Effector memory CD4-positive, alpha-beta T cell (primary cell): ENCODE measurements around the gene RIMKLA.

Source experiments
- DNase-seq, 3 donors: peaks; one replicate each; pipeline ENCODE4 v3.0.0-alpha.2; 2020
- H3K27ac ChIP-seq: 2 replicates; pipeline ENCODE4 v1.7.0; 2013; ENCODE audit warnings: mild to moderate bottlenecking, low read length, moderate library complexity; ENCODE audit not compliant: insufficient read depth, poor library complexity, severe bottlenecking
- H3K27me3 ChIP-seq: replicated peaks from 2 replicates; pipeline ENCODE4 v1.7.0; 2013; ENCODE audit warnings: mild to moderate bottlenecking, low read length; ENCODE audit not compliant: insufficient read depth, control insufficient read depth, poor library complexity, severe bottlenecking
- H3K36me3 ChIP-seq: 2 replicates; pipeline ENCODE4 v1.7.0; 2013; ENCODE audit warnings: mild to moderate bottlenecking, low read length, moderate library complexity; ENCODE audit not compliant: control insufficient read depth, insufficient read depth
- H3K4me1 ChIP-seq: 2 replicates; pipeline ENCODE4 v1.7.0; 2013; ENCODE audit warnings: low read length, mild to moderate bottlenecking; ENCODE audit not compliant: control insufficient read depth, insufficient read depth, poor library complexity, severe bottlenecking
- H3K4me3 ChIP-seq: 2 replicates; pipeline ENCODE4 v1.7.0; 2013; ENCODE audit warnings: low read length, low read depth, mild to moderate bottlenecking; ENCODE audit not compliant: insufficient read depth, poor library complexity, severe bottlenecking
- H3K9me3 ChIP-seq: 2 replicates; pipeline ENCODE4 v1.7.0; 2013; ENCODE audit warnings: mild to moderate bottlenecking, low read length, moderate library complexity; ENCODE audit not compliant: control insufficient read depth
- total RNA-seq, 3 donors: gene quantifications; one replicate each; lab custom pipeline; 2026; lab: John Stamatoyannopoulos, UW

RIMKLA gene, protein sequence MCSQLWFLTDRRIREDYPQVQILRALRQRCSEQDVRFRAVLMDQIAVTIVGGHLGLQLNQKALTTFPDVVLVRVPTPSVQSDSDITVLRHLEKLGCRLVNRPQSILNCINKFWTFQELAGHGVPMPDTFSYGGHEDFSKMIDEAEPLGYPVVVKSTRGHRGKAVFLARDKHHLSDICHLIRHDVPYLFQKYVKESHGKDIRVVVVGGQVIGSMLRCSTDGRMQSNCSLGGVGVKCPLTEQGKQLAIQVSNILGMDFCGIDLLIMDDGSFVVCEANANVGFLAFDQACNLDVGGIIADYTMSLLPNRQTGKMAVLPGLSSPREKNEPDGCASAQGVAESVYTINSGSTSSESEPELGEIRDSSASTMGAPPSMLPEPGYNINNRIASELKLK
- 0 to 0.26 (median 0.17) reads per million in 3 donors for total RNA-seq

GRCh38 chr1:42380586-42381279 lies at the start of gene RIMKLA:
Gene RIMKLA (plus strand): TSS chr1:42380792. CDS start chr1:42380935, 143 bp downstream.
- peaks cover 5% of the 10 kb centered on the region for H3K27me3 ChIP-seq
- H3K4me1 ChIP-seq, result peaks cover 12% of the 10 kb centered on the region
- DNase-seq, result peak in 1 of 3 donors; percentile 9
- no peak within 1 kb of the TSS for H3K27ac ChIP-seq
- H3K36me3 ChIP-seq, result no peaks in the 10 kb centered on the region
- peak within 1 kb of the TSS; percentile 50 for H3K4me3 ChIP-seq
- no peaks in the 10 kb centered on the region for H3K9me3 ChIP-seq

GRCh38 chr1:42332877-42333276 lies 47.7 kb upstream of the RIMKLA start:
- H3K36me3 ChIP-seq, result no peaks in the 10 kb centered on the region
- no peaks in the 10 kb centered on the region for H3K27me3 ChIP-seq
- H3K27ac ChIP-seq, result no peak overlapping the region
- DNase-seq, result no peak
- no peak overlapping the region for H3K4me3 ChIP-seq
- H3K9me3 ChIP-seq, result no peaks in the 10 kb centered on the region
- H3K4me1 ChIP-seq, result peaks cover 17% of the 10 kb centered on the region

DNA sequence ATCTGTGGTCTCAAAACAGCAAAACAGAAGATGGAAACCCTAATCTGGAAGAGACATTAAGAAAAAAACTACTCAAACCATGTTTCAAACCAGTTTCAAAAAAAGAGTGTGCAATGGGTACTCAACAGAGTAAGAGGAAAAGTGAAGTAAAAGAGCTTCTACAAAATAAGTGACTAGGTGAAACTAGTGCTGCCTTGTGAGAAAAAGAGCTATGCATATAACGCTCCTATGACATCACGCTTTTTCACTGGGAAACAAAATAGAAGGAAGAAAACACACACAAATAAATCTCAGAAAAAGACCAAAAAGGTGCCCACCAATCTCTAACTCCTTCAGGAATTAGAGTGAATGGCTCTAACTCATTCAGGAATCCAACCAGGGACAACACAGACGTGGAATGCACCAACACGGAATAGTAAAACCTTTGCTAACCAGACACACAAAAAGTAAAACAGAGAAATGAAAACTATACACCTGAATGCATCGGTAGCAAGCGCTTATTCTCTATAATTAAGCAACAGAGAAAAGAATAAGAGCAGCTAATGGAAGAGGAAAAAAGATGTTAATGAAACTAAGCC lies 46.8 kb upstream of the RIMKLA start:
- H3K36me3 ChIP-seq, result no peaks in the 10 kb centered on the region
- H3K4me1 ChIP-seq, result peaks cover 12% of the 10 kb centered on the region
- no peaks in the 10 kb centered on the region for H3K27me3 ChIP-seq
- H3K27ac ChIP-seq, result peak overlapping the region; percentile 14
- H3K4me3 ChIP-seq, result peak overlapping the region; percentile 94
- H3K9me3 ChIP-seq, result no peaks in the 10 kb centered on the region
- DNase-seq, result no peak

DNA sequence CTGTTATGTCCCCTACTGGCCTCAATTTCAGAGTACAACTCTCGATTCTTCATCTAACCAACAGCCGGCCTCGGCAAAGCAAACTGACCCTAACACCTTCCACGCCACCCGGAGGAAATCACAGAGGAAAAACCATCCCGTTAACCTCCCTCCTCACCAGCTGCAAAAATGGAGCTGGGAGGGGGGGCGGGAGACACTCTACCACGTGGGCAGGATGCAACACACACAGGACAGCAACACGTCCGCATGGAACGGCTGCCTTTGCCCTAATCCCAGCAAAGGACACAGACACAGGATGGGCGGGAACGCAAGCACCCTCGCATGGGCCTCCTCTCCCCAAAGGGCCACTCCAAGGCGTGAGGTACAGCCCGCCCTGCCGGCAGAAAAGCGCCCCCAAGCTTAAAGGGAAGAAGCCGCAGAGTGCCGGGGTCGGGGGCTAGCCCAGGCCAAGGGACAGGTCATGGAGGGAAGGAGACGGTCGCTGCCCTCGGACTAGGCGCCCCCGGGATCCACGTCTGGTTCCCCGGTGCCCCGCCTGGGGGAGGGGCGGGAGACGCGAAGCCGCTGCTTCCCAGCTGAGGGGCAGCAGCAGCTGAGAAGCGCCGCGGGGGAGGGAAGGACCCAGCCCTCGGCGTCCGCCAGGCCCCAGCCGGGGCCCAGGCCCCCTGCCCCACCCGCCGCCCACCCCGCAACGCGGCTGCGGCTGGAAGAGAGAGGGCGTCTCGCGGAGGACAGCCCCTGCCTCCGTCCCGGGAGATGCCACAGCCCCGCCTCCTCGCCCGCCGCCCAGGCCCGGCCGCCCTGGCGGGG lies 46.1 kb upstream of the RIMKLA start:
- no peaks in the 10 kb centered on the region for H3K27me3 ChIP-seq
- no peaks in the 10 kb centered on the region for H3K9me3 ChIP-seq
- H3K4me3 ChIP-seq, result peak overlapping the region; percentile 94
- DNase-seq, result peak in 2 of 3 donors; percentile 16 to 27
- peak overlapping the region; percentile 93 for H3K27ac ChIP-seq
- no peaks in the 10 kb centered on the region for H3K36me3 ChIP-seq
- H3K4me1 ChIP-seq, result peaks cover 12% of the 10 kb centered on the region

GRCh38 chr1:42335050-42335808 lies 45.4 kb upstream of the RIMKLA start, which contains the start of gene FOXJ3:
Gene FOXJ3 (minus strand): TSS chr1:42335235. CDS start chr1:42311093, 24,142 bp downstream.
- Histone ChIP-seq H3K4me1 (peaks cover 12% of the 10 kb centered on the region), H3K27ac (peak within 1 kb of the TSS; percentile 93), H3K36me3 (no peaks in the 10 kb centered on the region), H3K4me3 (peak within 1 kb of the TSS; percentile 94), H3K27me3 (no peaks in the 10 kb centered on the region), H3K9me3 (no peaks in the 10 kb centered on the region)
- DNase-seq, result peak; percentile 81 to 84 (median 84)

DNA sequence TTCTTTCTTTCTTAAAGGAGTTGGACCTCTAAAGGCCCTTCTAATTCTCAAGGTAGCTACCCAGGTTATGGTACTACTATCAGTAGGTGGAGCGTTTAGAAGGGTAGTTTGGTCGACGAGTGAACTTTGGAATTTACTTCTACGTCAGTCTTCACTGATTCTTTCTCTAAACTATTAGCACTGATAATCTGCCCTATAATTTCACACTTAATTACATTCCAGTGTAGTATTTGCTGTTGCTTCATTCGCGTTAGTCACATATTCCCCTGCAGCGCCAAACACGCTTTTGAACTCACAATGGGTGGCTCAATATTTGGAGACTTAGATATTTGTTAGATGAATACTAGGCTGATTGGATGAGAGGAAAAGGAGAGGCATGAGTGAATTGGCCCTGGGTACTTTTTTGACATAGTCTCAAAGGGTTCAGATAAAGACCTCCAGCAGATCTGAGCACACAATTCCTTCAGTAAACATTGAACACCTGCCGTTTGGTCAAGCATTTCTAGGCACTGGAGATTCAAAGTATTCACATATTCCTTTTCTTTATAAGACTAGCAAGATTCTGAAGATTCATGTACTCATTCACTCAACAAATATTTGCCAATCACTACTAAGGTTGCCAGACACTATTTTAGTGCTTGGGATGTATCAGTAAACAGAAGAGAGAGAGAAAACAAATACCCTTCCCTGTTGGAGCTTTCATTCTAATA lies 44.6 kb upstream of the RIMKLA start:
- peak overlapping the region; percentile 94 for H3K4me3 ChIP-seq
- no peaks in the 10 kb centered on the region for H3K9me3 ChIP-seq
- peak overlapping the region; percentile 93 for H3K27ac ChIP-seq
- H3K27me3 ChIP-seq, result no peaks in the 10 kb centered on the region
- H3K36me3 ChIP-seq, result no peaks in the 10 kb centered on the region
- no peak for DNase-seq
- H3K4me1 ChIP-seq, result peaks cover 12% of the 10 kb centered on the region

DNA sequence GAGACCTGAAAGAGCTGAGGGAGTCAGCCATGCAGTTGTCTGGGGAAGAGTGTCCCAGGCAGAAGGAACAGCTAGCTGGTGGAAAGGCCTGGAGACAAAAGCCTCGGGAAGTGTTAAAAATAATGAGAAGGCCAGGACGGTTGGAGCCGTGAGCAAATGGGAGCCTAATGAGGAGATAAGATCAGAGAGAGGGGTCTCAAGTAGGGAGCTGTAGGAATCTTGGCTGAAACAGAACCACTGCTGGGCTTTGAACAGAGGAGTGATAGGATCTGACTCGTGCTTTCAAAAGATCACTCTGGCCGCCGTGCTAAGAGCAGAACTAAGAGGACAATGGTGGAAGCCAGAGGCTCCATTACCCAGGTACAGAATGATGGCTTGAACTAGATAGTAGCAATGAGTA lies 43.6 kb upstream of the RIMKLA start:
- Histone ChIP-seq H3K4me1 (peaks cover 12% of the 10 kb centered on the region), H3K9me3 (no peaks in the 10 kb centered on the region), H3K36me3 (no peaks in the 10 kb centered on the region), H3K27me3 (no peaks in the 10 kb centered on the region), H3K27ac (no peak overlapping the region), H3K4me3 (no peak overlapping the region)
- DNase-seq, result no peak

DNA sequence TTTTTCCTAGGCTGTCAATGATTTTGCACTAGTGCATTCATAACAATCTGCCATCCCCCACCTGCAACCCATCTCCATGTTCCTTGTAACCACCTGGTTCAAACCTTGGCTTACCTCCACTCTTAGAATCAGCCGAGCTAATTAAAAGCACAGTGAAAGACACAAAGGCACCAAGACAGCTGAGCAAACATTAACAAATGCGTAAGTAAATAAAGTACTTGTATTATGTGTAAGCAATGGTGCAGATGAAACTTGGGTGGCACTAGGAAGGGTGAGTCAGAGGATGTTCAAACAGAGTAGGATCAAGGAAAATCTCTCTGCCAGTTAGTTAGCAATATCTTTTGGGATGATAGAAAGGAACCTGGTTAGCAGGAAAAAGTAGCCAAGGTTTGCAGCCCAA lies 40.5 kb upstream of the RIMKLA start:
- peaks cover 5% of the 10 kb centered on the region for H3K4me1 ChIP-seq
- no peak overlapping the region for H3K4me3 ChIP-seq
- no peaks in the 10 kb centered on the region for H3K9me3 ChIP-seq
- no peaks in the 10 kb centered on the region for H3K36me3 ChIP-seq
- no peak overlapping the region for H3K27ac ChIP-seq
- no peak for DNase-seq
- no peaks in the 10 kb centered on the region for H3K27me3 ChIP-seq
